ENCODE data around the gene SCMH1. TPM values are rescaled to one million over a fixed set of nuclear protein-coding genes. Genes with fewer than 3 reads are reported as not detected.

Gene SCMH1
- polyA plus RNA-seq, 2 of the 4 experiments (the other 2 are of a cell fraction) = 11.6 to 26.7 TPM

DNA sequence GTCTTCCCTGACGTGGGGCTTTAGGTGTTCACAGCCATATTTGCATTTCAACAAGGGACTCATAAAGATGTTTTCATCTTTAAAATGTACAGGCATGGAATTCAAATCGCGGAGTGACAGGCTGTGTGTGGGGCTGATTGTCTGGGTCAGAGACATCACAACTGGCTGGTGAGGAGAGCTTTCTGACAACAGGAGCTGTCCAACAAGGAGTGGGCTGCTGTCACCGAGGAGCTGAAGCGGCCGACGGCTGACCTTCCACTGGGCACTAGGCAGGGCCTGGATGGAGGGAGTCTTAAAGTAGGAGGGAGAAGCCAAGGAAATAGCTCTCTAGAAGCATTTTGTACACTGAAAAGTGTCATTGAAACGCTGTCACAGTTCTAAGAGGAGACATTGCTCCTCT lies 30.5 kb upstream of the SCMH1 start:
- H3K4me2 ChIP-seq = no peak overlapping the region
- no peak for ATAC-seq
- no peaks in the 10 kb centered on the region for H3K9me3 ChIP-seq
- H3K27ac ChIP-seq = no peak overlapping the region
- no peak for DNase-seq (ENCODE audit: low read depth in 1 of 2, low spot score in 1 of 2)
- WGBS (ENCODE audit: missing lambda C conversion rate) = 79% methylated on average over 8 of the region's 8 CpGs
- ChIA-PET POLR2A (no interaction called here), CTCF (interaction anchor here (1.0 to 1.7 kb wide), 3 partner anchors 10 to 160 kb away, joined by 3 to 11 read pairs (median 3); no protein-coding TSS in a partner anchor)
- peaks cover 3% of the 10 kb centered on the region; the same call in 1 of the 3 replicates for H3K4me1 ChIP-seq
- TF ChIP-seq RARB (CRISPR knock-in tag; IDR thresholded peaks at IDR 0.05) = no peak
- no peak for TF ChIP-seq POLR2AphosphoS2 (conservative IDR thresholded peaks at IDR 0.05; ENCODE audit: low read length)
- TF ChIP-seq RNF2 (IDR thresholded peaks at IDR 0.05; ENCODE audit: borderline replicate concordance, low read depth) = no peak
- no peak for TF ChIP-seq SREBF2 (IDR thresholded peaks at IDR 0.05)
- TF ChIP-seq EHF (CRISPR knock-in tag; IDR thresholded peaks at IDR 0.05) = no peak
- TF ChIP-seq, protein P1, sequence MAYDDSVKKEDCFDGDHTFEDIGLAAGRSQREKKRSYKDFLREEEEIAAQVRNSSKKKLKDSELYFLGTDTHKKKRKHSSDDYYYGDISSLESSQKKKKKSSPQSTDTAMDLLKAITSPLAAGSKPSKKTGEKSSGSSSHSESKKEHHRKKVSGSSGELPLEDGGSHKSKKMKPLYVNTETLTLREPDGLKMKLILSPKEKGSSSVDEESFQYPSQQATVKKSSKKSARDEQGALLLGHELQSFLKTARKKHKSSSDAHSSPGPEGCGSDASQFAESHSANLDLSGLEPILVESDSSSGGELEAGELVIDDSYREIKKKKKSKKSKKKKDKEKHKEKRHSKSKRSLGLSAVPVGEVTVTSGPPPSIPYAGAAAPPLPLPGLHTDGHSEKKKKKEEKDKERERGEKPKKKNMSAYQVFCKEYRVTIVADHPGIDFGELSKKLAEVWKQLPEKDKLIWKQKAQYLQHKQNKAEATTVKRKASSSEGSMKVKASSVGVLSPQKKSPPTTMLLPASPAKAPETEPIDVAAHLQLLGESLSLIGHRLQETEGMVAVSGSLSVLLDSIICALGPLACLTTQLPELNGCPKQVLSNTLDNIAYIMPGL (CRISPR knock-in tag; IDR thresholded peaks at IDR 0.05; ENCODE audit: borderline replicate concordance) = no peak
- TF ChIP-seq HOXB5 (CRISPR knock-in tag; IDR thresholded peaks at IDR 0.05) = no peak
- no peak for TF ChIP-seq EHMT2 (IDR thresholded peaks at IDR 0.05; ENCODE audit: low read depth)
- TF ChIP-seq, protein P2, sequence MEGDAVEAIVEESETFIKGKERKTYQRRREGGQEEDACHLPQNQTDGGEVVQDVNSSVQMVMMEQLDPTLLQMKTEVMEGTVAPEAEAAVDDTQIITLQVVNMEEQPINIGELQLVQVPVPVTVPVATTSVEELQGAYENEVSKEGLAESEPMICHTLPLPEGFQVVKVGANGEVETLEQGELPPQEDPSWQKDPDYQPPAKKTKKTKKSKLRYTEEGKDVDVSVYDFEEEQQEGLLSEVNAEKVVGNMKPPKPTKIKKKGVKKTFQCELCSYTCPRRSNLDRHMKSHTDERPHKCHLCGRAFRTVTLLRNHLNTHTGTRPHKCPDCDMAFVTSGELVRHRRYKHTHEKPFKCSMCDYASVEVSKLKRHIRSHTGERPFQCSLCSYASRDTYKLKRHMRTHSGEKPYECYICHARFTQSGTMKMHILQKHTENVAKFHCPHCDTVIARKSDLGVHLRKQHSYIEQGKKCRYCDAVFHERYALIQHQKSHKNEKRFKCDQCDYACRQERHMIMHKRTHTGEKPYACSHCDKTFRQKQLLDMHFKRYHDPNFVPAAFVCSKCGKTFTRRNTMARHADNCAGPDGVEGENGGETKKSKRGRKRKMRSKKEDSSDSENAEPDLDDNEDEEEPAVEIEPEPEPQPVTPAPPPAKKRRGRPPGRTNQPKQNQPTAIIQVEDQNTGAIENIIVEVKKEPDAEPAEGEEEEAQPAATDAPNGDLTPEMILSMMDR (IDR thresholded peaks at IDR 0.05) = no peak
- no peak for TF ChIP-seq NR3C1 (IDR thresholded peaks at IDR 0.05)
- TF ChIP-seq, protein P3, sequence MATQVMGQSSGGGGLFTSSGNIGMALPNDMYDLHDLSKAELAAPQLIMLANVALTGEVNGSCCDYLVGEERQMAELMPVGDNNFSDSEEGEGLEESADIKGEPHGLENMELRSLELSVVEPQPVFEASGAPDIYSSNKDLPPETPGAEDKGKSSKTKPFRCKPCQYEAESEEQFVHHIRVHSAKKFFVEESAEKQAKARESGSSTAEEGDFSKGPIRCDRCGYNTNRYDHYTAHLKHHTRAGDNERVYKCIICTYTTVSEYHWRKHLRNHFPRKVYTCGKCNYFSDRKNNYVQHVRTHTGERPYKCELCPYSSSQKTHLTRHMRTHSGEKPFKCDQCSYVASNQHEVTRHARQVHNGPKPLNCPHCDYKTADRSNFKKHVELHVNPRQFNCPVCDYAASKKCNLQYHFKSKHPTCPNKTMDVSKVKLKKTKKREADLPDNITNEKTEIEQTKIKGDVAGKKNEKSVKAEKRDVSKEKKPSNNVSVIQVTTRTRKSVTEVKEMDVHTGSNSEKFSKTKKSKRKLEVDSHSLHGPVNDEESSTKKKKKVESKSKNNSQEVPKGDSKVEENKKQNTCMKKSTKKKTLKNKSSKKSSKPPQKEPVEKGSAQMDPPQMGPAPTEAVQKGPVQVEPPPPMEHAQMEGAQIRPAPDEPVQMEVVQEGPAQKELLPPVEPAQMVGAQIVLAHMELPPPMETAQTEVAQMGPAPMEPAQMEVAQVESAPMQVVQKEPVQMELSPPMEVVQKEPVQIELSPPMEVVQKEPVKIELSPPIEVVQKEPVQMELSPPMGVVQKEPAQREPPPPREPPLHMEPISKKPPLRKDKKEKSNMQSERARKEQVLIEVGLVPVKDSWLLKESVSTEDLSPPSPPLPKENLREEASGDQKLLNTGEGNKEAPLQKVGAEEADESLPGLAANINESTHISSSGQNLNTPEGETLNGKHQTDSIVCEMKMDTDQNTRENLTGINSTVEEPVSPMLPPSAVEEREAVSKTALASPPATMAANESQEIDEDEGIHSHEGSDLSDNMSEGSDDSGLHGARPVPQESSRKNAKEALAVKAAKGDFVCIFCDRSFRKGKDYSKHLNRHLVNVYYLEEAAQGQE (IDR thresholded peaks at IDR 0.05) = no peak
- TF ChIP-seq MAFK (IDR thresholded peaks at IDR 0.05; ENCODE audit: partially characterized antibody) = no peak
- TF ChIP-seq, protein P4, sequence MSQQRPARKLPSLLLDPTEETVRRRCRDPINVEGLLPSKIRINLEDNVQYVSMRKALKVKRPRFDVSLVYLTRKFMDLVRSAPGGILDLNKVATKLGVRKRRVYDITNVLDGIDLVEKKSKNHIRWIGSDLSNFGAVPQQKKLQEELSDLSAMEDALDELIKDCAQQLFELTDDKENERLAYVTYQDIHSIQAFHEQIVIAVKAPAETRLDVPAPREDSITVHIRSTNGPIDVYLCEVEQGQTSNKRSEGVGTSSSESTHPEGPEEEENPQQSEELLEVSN (IDR thresholded peaks at IDR 0.05; ENCODE audit: borderline replicate concordance, low read depth) = no peak
- no peak for TF ChIP-seq TP53 (CRISPR knock-in tag; IDR thresholded peaks at IDR 0.05)
- no peak overlapping the region for H3K4me3 ChIP-seq
- FAIRE-seq = no peak

DNA sequence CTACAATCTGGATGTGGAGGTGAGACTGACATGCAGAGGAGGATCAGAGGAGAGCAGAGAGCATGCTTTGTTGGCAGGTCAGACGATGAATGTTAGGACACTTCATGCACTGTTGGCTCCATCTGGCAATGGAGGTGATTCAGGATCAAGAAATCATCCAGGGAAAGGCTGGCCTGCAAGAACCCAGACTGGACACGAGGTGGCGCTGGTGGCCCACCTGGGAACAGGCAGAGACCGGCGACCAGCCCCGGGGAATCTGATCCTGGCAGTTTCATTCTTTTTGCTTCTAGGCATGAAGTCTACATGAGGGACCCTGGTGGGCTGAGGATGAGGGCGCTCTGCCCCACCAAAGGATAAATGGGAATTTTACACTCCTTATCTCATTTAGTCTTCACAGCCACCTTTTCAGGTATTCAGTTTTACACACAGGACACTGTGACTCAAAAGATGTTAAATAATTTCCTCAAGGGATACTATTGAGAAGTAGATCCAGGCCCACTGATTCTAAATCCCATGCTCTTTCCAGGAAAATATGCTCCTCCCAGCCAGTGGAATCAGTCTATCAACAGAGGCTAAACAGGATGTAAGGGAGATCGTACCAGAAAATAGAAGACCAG lies 26.2 kb upstream of the SCMH1 start:
- ATAC-seq (peak; percentile 67 to 94), FAIRE-seq (no peak), DNase-seq (ENCODE audit: low read depth in 1 of 2, low spot score in 1 of 2) (peak; percentile 64 to 77)
- 14% methylated on average over 6 of the region's 8 CpGs for WGBS (ENCODE audit: missing lambda C conversion rate)
- peak overlapping the region; percentile 60 for H3K4me2 ChIP-seq
- H3K9me3 ChIP-seq = no peaks in the 10 kb centered on the region
- CTCF ChIA-PET = interaction anchor here (0.9 to 3.8 kb wide), 5 partner anchors 12 to 164 kb away, joined by 3 to 23 read pairs (median 12); no protein-coding TSS in a partner anchor
- peak overlapping the region; percentile 34 to 48; a peak in 2 of 6 replicates for H3K27ac ChIP-seq
- no peak overlapping the region for H3K4me3 ChIP-seq
- peaks cover 3% of the 10 kb centered on the region; the same call in 1 of the 3 replicates for H3K4me1 ChIP-seq
- POLR2A ChIA-PET = no interaction called here
- TF ChIP-seq KDM1A (IDR thresholded peaks at IDR 0.05; ENCODE audit: low read depth) = no peak
- TF ChIP-seq GATA3 (IDR thresholded peaks at IDR 0.05; ENCODE audit: borderline replicate concordance) = no peak
- TF ChIP-seq HDAC2 (IDR thresholded peaks at IDR 0.05) = no peak
- TF ChIP-seq FOSL2 (IDR thresholded peaks at IDR 0.05) = no peak
- no peak for TF ChIP-seq FOSL2 (CRISPR knock-in tag; IDR thresholded peaks at IDR 0.05)
- TF ChIP-seq SREBF2 (IDR thresholded peaks at IDR 0.05) = no peak
- no peak for TF ChIP-seq JUNB (IDR thresholded peaks at IDR 0.05)
- TF ChIP-seq, protein P3 (IDR thresholded peaks at IDR 0.05) = no peak
- TF ChIP-seq RAD21 (conservative IDR thresholded peaks at IDR 0.05 in 1 of 2, IDR thresholded peaks at IDR 0.05 in 1 of 2) = peak; percentile 90 to 91
- TF ChIP-seq PHF8 (IDR thresholded peaks at IDR 0.05; ENCODE audit: borderline replicate concordance, low read depth) = no peak
- no peak for TF ChIP-seq KDM5A (IDR thresholded peaks at IDR 0.05)
- TF ChIP-seq POLR2AphosphoS2 (conservative IDR thresholded peaks at IDR 0.05; ENCODE audit: low read length) = no peak
- no peak for TF ChIP-seq NPAS2 (CRISPR knock-in tag; IDR thresholded peaks at IDR 0.05; ENCODE audit: borderline replicate concordance)
